Activated gamma-delta T cell (primary cell): ENCODE data around the gene CYLD.

Source experiments
- DNase-seq: peaks from one replicate; lab custom pipeline; 2025; lab: John Stamatoyannopoulos, UW

The CYLD gene

DNA sequence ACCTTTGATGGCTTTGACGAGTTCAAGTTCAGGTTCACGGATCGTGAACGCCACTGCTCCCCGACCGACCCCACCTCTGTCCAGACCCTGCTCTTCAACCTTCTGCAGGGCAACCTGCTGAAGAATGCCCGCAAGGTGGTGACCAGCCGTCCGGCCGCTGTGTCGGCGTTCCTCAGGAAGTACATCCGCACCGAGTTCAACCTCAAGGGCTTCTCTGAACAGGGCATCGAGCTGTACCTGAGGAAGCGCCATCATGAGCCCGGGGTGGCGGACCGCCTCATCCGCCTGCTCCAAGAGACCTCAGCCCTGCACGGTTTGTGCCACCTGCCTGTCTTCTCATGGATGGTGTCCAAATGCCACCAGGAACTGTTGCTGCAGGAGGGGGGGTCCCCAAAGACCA, 30.8 kb upstream of the CYLD start:
- no peak for DNase-seq

DNA sequence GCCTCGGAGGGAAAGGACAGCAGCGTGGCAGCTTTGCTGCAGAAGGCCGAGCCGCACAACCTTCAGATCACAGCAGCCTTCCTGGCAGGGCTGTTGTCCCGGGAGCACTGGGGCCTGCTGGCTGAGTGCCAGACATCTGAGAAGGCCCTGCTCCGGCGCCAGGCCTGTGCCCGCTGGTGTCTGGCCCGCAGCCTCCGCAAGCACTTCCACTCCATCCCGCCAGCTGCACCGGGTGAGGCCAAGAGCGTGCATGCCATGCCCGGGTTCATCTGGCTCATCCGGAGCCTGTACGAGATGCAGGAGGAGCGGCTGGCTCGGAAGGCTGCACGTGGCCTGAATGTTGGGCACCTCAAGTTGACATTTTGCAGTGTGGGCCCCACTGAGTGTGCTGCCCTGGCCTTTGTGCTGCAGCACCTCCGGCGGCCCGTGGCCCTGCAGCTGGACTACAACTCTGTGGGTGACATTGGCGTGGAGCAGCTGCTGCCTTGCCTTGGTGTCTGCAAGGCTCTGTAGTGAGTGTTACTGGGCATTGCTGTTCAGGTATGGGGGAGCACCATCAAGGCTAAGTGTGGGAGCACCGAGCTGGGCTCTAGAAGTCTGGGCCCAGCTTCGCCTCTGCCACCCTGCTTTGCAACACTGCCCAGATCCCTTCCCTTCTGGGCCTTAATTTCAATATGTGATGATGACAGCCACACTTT, 29.9 kb upstream of the CYLD start:
- DNase-seq: no peak

DNA sequence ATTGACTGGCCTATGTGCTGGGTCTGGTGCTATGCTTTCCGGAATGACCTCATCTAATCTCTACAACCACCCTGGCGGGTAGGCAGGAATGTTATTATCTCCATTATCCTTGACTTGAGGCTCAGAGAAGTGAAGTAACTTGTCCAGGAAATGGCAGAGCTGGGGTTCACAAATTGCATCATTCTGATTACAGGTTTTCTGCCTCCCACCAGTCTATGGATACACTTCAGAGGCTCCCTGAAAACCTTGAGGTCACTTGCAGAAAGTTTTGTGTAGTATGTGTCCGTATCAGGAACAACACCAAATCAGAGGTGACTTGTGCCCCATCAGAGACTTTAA, 29.4 kb upstream of the CYLD start:
- no peak for DNase-seq

DNA sequence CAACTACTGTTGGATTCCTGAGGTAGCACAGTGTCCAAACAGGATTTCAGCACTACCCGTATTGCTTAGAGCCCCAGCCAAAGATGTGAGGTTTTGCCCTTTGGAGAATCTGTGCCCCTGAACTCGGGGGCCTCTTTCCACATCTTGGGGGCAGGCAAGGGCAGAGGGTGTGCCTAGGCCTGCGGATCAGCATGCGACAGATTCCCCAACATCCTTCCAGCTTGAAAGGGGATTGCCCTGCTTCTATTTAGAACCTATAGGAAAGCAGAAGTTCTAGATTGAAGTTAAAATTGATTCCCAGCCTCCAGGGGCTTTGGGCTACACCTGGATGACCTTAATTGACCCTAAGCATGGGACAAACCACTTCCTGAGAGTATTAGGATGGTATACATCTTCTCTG, 28.9 kb upstream of the CYLD start:
- no peak for DNase-seq

DNA sequence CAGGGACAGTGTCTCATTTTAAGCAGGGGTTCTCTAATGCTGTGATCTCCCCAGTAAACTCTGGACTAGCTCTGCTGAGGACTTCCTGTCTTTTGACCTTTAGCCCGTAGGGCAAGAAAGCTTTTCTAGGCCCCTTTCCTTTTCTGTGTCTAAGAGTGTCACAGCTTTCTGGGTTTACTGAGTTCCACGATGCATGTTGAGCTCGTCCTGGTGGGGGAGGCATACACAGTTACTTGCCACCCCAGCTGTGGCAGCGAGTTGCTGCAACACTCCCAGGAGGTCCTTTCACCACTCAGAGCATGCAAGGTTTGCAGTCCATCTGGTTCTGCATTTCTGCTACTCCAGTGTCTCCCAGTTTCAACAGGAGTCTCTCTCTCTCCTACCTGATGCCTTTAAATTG, 24.8 kb upstream of the CYLD start:
- DNase-seq: no peak

DNA sequence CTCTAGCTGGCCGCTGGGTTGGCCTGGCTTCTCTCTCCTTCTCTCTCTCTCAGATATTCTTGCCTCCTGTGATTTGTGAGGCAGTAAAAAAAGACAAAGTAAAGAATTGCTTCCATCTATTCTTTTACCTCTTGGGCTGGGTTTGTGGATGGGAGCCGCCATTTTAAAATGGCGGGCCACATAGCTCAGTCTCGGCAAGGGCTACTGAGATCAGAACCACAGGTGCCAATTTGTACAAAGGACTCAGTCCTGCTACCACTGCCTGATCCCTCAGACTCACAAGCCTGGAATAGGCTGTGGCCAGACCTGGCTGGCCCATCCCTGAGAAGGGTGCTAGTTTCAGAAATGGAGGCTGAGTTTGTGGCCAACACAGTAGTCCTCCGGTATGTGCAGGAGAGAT, 24.4 kb upstream of the CYLD start:
- no peak for DNase-seq

DNA sequence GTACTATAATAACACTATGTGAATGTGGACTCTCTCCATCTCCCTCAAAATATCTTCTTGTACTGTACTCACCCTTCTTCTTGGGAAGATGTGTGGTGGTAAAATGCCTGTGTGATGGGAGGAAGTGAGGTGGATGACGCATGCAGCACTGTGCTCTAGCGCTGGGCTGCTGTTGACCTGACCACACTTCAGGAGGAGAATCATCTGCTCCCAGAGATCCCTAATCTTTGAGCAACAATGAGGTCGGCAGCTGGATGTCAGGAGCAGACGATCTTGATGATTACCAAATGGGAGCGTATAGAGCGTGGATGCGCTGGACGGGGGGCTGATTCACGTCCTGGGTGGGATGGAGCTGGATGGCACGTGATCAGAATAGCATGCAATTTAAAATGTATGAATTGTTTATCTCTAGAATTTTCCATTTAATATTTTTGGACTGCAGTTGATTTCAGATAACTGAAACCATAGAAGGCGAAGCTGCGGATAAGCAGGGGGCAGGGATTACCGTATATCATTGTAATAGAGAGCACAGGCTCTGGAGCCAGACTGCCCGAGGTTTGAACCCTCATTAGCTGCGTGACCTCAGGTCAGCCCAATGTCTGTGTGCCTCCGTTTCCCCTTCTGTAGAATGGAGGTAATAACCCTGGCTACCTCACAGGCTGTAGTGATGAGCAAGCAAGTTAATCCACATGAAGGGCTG, 23.7 kb upstream of the CYLD start:
- no peak for DNase-seq

DNA sequence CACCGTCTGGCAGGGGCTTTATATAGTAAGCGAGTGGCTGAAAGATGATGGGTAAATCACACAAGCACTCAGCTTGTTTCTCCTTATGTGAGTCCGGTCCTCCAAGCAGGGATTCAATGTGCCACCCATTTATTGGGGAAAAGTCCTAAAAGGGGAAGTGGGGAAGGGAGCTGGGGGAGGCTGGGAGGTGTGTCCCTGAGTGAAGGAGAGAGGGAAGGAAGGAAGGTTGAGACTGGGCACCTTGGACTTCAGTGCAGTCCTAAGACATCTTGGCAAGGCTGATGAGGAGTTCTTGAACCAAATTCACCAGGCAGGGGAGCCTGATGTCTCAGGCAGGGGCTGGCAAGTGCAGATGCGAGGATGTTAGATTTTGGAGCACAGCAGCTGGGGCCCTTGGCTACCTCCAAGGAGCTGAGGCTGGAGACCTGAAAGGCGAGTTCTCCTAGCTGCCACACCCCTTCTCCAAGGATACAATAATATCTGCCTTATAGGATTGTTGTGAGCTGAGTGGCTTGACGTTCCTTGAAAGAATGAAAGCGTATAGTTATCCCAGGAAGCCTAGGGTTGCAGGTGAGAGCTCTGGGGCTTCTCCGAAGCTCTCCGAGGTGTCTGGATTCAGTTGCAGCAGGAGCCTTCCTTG, 23.0 kb upstream of the CYLD start:
- DNase-seq: no peak

DNA sequence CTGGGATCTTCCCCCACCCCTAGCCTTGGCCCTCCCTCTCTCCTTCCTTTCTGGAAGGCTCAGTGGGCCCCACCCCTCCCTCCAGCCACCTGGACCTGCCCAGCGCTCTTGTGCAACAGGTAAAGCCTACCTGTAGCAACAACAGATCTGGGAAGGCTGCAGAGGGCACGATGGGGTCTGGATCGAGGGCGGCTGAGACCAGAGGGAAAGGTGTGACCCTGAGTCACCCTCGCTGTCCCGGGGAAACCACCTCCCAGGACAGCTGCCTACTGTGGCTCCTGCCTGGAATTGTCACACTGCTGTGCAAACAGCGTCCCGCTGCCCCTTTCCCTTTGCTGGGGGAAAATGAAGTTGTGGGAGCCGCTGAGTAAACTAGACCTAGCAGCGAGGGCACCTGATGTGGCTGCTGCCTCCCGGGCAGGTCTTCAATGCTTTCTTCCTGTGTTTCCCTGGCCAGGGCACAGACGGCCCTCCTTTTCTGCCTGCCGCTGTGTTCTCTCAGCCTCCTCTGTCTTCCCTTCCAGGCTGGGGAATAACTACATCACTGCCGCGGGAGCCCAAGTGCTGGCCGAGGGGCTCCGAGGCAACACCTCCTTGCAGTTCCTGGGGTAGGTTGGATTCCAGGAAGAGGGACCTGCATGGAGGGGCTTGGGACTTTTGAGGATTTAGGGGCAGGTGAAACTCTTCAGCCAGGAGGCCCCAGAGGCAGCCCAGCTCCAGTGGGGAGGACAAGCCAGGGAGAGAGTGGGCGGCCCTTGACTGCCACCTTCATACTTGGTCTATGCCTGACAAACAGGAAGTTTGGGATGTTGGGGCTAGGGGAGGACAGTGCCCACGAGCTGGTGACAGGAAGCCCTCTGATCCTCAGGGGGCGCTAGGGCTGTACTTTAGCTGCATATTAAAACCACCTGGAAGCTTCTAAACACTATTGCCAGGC, 22.2 kb upstream of the CYLD start:
- DNase-seq: no peak

DNA sequence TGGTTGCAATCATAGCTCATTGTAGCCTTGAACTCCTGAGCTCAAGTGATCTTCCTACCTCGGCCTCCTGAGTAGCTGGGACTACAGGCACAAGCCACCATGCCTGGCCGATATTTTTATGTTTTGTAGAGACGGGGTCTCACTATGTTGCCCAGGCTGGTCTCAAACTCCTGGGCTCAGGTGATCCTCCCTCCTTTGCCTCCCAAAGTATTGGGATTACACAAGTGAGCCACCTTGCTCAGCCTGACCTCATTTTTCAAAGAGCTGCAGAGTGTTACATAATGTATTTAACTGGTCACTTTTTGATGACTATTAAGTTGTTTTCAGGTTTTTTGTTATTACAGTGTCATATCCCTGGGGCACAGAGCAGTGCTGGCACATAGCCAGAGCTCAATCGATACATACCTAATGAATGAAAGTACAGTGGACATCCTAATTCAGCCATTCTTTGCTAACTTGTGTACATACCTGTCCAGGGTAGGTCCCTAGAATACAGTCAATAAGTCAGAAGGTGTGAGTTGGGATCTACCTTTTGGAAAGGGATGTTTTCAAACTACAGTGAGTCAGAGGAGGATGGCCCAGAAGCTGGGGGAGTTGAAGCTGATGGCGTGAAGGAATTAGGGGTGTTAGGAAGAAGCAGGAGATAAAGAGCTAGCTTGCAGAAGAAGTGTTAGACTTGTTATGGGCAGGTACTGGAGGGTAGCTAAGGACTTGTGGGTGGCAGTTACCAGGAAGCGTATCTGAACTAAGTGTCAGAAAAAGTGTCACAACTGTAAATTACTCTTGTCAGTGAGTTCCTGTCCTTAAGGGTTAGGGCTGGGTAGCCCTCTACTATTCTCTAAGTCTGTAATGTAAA, 20.1 kb upstream of the CYLD start:
- DNase-seq: no peak

DNA sequence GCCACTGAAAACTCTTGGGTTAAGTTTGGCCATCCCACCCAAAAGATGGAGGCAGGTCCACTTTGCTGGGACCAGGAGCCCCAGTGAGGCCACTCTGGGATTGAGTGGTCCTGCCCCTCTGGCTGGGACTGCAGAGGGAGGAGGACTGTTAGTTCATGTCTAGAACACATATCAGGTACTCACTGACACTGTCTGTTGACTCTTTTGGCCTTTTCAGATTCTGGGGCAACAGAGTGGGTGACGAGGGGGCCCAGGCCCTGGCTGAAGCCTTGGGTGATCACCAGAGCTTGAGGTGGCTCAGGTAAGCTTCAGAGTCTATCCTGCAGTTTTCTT, 19.5 kb upstream of the CYLD start:
- DNase-seq: no peak

DNA sequence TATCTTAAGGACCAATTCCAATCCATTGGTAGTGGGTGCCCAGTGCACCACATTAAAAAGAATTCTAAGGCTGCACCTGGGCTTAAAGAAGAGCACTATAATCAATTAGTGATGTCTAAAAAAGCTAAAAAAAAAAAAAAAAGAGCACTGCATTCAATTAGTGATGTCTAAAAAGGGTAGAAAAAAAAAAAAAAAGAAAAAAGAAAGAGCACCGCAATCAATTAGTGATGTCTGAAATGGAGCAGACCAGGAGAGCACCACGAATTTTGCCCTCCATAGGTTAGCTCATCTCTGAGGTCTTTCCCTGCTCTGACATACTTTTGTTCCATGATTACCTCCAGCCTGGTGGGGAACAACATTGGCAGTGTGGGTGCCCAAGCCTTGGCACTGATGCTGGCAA, 18.9 kb upstream of the CYLD start:
- DNase-seq: no peak

DNA sequence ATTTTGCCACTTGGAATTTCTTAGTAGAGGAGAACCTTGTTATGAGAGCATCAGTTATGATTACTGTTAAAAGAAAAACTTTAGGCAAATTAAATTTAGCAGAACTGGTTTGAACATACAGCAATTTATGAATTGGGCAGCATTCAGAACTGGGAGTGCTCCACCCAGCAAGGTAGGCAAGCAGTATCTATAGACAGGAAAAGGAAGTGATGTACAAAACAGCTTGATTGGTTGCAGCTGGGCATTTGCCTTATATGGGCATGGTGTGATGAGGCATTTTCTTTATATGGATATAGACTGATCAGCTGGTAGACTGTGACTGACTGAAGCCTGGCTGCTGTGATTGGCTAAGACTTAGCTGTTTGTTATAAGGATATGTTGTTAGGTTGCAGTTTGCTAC, 17.6 kb upstream of the CYLD start:
- DNase-seq: no peak

DNA sequence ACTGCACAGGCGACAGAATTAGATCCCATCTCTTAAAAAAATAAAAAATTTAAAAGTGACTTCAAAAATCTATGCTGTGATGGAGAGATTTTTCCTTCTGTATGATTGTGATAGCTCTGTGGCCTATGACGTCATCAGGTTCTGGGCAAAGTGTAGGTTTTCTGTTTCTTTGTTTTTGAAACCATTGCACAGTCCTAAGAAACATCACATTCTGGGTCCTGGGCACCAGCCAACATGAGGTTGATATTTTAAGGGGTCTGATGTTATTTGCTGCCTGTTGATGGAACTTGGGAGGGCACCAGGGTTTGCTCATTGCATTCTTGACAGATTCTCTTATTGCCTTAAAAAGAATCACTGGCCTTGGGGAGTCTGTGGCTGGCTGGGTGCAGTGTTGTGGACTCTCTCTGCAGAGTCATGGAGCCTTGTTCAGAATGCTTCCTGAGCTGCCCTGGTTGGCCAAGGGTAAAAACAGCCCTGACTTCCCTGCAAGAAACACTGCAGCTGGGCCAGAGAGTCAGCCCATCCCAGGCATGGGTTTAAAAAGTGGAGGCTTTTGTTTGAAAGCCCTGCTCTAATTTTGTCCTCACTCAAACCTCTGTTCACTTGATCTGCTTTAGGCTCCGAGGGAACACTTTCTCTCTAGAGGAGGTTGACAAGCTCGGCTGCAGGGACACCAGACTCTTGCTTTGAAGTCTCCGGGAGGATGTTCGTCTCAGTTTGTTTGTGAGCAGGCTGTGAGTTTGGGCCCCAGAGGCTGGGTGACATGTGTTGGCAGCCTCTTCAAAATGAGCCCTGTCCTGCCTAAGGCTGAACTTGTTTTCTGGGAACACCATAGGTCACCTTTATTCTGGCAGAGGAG, 10.5 kb upstream of the CYLD start:
- no peak for DNase-seq

DNA sequence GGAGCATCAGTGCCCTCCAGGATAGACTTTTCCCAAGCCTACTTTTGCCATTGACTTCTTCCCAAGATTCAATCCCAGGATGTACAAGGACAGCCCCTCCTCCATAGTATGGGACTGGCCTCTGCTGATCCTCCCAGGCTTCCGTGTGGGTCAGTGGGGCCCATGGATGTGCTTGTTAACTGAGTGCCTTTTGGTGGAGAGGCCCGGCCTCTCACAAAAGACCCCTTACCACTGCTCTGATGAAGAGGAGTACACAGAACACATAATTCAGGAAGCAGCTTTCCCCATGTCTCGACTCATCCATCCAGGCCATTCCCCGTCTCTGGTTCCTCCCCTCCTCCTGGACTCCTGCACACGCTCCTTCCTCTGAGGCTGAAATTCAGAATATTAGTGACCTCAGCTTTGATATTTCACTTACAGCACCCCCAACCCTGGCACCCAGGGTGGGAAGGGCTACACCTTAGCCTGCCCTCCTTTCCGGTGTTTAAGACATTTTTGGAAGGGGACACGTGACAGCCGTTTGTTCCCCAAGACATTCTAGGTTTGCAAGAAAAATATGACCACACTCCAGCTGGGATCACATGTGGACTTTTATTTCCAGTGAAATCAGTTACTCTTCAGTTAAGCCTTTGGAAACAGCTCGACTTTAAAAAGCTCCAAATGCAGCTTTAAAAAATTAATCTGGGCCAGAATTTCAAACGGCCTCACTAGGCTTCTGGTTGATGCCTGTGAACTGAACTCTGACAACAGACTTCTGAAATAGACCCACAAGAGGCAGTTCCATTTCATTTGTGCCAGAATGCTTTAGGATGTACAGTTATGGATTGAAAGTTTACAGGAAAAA, 9.7 kb upstream of the CYLD start:
- no peak for DNase-seq

DNA sequence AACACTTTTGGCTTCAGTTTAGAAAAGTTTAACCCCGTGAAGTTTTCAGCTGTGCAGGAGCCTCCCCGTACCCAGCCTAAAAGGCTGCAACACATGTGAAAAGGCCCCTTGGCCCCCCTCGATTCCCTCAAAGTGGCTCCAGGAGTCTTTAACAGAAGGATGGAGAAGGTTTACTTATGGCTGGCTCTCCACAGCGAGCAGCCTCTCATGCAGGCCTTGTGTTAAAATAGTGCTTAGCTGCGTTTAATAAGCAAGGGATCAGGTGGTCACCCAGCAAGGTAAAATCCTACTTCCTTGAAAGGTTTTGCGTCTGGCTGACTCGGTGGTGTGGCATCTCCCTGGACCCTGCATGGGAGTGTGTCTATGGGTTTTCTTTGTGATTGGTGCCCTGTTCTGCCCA, 8.4 kb upstream of the CYLD start:
- DNase-seq: no peak

DNA sequence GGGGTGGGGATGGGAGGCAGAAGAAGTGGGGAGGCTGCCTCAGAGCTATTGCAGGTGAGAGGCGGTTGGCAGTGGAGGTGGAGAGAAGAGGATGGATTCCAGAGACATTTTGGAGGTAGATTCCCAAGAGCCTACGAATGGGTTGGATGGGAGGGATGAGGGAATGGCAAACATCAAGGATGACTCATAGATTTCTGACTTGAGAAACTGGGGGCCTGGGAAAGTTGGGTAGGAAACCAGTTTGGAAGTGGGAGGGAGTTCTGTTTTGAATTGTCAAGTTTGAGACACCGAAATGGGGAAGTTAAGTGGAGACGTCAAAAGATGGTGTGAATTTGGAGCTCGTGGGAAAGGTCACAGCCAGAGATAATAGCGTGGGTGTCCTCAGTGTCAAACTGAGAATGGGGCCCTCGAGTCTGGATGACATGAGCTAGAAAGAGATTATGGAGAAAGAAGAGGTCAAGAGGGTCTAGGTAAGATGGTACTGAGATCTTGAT, 6.2 kb upstream of the CYLD start:
- no peak for DNase-seq

DNA sequence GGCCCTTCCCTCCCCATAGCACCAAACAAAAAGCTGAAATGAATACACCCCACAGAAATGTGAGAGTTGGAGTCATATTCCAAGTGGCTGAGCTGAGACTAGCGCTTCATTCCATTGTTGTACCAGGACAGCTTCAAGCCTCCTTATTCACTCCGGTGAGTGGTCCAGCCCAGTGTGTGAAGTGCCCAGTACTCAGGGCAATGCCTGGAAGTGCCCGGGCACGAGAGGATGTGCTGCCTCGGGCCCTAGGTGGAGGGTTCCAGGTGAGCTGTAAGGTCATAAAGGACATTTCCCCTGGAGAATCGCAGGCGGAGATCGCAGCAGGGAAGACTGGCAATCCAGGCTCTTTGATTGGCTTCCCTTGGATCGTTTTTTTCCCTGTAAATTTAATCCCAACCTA, 5.4 kb upstream of the CYLD start:
- no peak for DNase-seq

DNA sequence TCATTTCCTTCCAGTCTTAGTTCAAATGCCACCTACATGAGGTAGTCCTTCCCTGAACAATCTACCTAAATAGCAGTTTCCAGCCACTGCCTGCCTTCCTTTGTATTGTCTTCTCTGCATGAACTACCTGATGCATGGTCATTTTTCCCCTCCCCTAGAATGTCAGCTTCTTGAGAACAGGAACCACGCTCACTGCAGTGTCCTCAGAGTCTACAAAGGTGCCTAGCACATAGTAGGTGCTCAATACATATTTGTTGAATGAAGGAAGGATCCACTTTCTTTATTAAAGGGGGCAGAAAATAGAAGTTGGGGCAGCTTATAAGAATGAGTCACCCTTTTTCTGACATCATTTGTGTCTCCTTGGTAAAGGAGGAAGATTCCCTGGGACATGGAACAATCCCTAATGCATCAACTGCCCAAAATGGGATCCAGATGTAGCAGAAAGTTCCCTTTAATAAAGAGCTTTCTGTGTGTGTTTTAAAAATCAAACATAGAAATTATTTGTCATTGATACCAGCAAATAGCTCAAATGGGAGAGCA, 4.4 kb upstream of the CYLD start:
- no peak for DNase-seq
